B cell (primary cell): ENCODE data around the gene SHISA8. TPM values are rescaled to one million over a fixed set of nuclear protein-coding genes. Genes with fewer than 3 reads are reported as not detected.

Experiments used
- ATAC-seq: fragments of 200-7000 bp; cut with Tn5 transposase; one replicate; pipeline ENCODE4 v1.10.0; 2021; ENCODE audit warnings: low read depth, mild to moderate bottlenecking, moderate number of reproducible peaks, moderate library complexity
- CTCF ChIA-PET: fragments of 350-600 bp; sonication (Branson Sonifier 250); formaldehyde crosslinking; loops from one replicate; lab custom pipeline; 2021; ENCODE audit warnings: antibody characterized with exemption, inconsistent platforms; lab: Charles Lee
- POLR2A ChIA-PET: fragments of 350-600 bp; sonication (Branson Sonifier 250); formaldehyde crosslinking; loops from one replicate; lab custom pipeline; 2021; ENCODE audit warnings: antibody characterized with exemption; lab: Charles Lee
- DNase-seq: peaks from one replicate; pipeline ENCODE4 v3.0.0; 2013
- H2AFZ ChIP-seq: 2 replicates; pipeline ENCODE4 v1.6.1; 2012; ENCODE audit warnings: mild to moderate bottlenecking, low read depth, low read length; ENCODE audit not compliant: insufficient read depth, poor library complexity, severe bottlenecking
- H3K27ac ChIP-seq, 2 donors: 1 replicate in 1 of 2; 2 replicates in 1 of 2; pipeline ENCODE4 v1.5.1; 2012 to 2013; ENCODE audit warnings: low read length in 2 of 2, mild to moderate bottlenecking in 2 of 2, moderate library complexity in 1 of 2
- H3K27me3 ChIP-seq, 4 experiments: fragments of 200-600 bp in 1 of 4; sonication (generic) in 1 of 4; replicated peaks in 1 of 4; 1 replicate in 2 of 4; 2 replicates in 2 of 4; pipeline versions ENCODE4 v1.6.1 to v1.7.0; 2013 to 2016; ENCODE audit warnings: low read length in 3 of 4, mild to moderate bottlenecking in 2 of 4, mixed read lengths in 1 of 4, moderate library complexity in 1 of 4; ENCODE audit not compliant: insufficient read depth in 4 of 4, control insufficient read depth in 3 of 4; ENCODE audit errors: control extremely low read depth in 1 of 4
- H3K36me3 ChIP-seq, 2 experiments: replicated peaks in 1 of 2; 1 replicate in 1 of 2; 2 replicates in 1 of 2; pipeline versions ENCODE4 v1.6.1 to v1.7.1; 2013; ENCODE audit warnings: low read length in 1 of 2; ENCODE audit not compliant: insufficient read depth in 2 of 2, control insufficient read depth in 1 of 2; ENCODE audit errors: control extremely low read depth in 1 of 2, extremely low read depth in 1 of 2
- H3K4me1 ChIP-seq, 2 donors: fragments of 200-600 bp in 1 of 2; sonication (generic) in 1 of 2; 1 replicate in 1 of 2; 2 replicates in 1 of 2; pipeline versions ENCODE4 v1.5.1 to v1.6.1; 2013 to 2017; ENCODE audit warnings: low read length in 2 of 2; ENCODE audit not compliant: control insufficient read depth in 2 of 2, insufficient read depth in 2 of 2
- H3K4me2 ChIP-seq: replicated peaks from 2 replicates; pipeline ENCODE3; 2012; ENCODE audit warnings: mild to moderate bottlenecking, low read depth, low read length; ENCODE audit not compliant: poor library complexity, severe bottlenecking
- H3K4me3 ChIP-seq, 5 experiments: fragments of 200-600 bp in 1 of 5; sonication (generic) in 1 of 5; 1 replicate in 3 of 5; 2 replicates in 2 of 5; pipeline versions ENCODE4 v1.5.1 to v1.7.0; 2011 to 2016; ENCODE audit warnings: low read length in 4 of 5, mild to moderate bottlenecking in 4 of 5, low read depth in 2 of 5, control low read depth in 1 of 5, moderate library complexity in 1 of 5; ENCODE audit not compliant: insufficient read depth in 1 of 5; ENCODE audit errors: control extremely low read depth in 1 of 5, extremely low read depth in 1 of 5
- H3K79me2 ChIP-seq: fragments of 200-600 bp; sonication (generic); one replicate; pipeline ENCODE4 v1.6.0; 2016; ENCODE audit warnings: low read length; ENCODE audit not compliant: control insufficient read depth, insufficient read depth
- H3K9ac ChIP-seq: fragments of 200-600 bp; sonication (generic); 2 replicates; pipeline ENCODE4 v1.6.1; 2017; ENCODE audit warnings: mild to moderate bottlenecking, low read length, moderate library complexity
- H3K9me3 ChIP-seq, 3 donors: one replicate each; pipeline versions ENCODE4 v1.6.1 to v1.7.1; 2013; ENCODE audit warnings: low read length in 2 of 3; ENCODE audit not compliant: control insufficient read depth in 2 of 3, insufficient read depth in 1 of 3; ENCODE audit errors: control extremely low read depth in 1 of 3
- H4K20me1 ChIP-seq: 2 replicates; pipeline ENCODE4 v1.6.0; 2012; ENCODE audit warnings: mild to moderate bottlenecking, low read length; ENCODE audit not compliant: insufficient read depth, control insufficient read depth, poor library complexity, severe bottlenecking
- H3K27ac Mint-ChIP-seq: one replicate; pipeline ENCODE4 v1.8.0; 2021; ENCODE audit warnings: mixed read lengths
- H3K27me3 Mint-ChIP-seq: one replicate; pipeline ENCODE4 v1.8.0; 2021; ENCODE audit warnings: mixed read lengths
- H3K4me1 Mint-ChIP-seq: one replicate; pipeline ENCODE4 v1.8.0; 2021; ENCODE audit warnings: mixed read lengths
- H3K4me3 Mint-ChIP-seq: one replicate; pipeline ENCODE4 v1.8.0; 2021; ENCODE audit warnings: mixed read lengths
- H3K9me3 Mint-ChIP-seq: one replicate; pipeline ENCODE4 v1.8.0; 2022; ENCODE audit warnings: mixed read lengths; ENCODE audit not compliant: insufficient read depth
- EZH2 ChIP-seq: IDR thresholded peaks from 2 replicates; pipeline ENCODE4 v1.6.1; 2012; ENCODE audit warnings: borderline replicate concordance, low read depth, mild to moderate bottlenecking, moderate library complexity, low read length; ENCODE audit not compliant: insufficient read depth, poor library complexity, severe bottlenecking
- WGBS: methylation state at CpG from one replicate; pipeline ENCODE4 v1.1.5; 2013; ENCODE audit warnings: missing lambda C conversion rate; ENCODE audit not compliant: insufficient coverage; 5-methylcytosine and 5-hydroxymethylcytosine counted together
- intact Hi-C: fragments of 100-400 bp; cut with micrococcal nuclease; formaldehyde crosslinking; loops from one replicate; pipeline ENCODE4 v1.10.0; 2022
- polyA plus RNA-seq: library from polyadenylated mRNA; depleted of rRNA; stranded (reverse); fragments of >200 nt; gene quantifications from 2 replicates; pipeline ENCODE4 v1.2.3, GENCODE V29; 2012
- total RNA-seq, 2 donors: library from RNA; stranded (reverse); fragments of 120-200 nt in 1 of 2; gene quantifications; 1 replicate in 1 of 2; 2 replicates in 1 of 2; pipeline versions ENCODE4 v1.2.3 to v1.2.4, GENCODE V29; 2013 to 2022
- TF ChIP-seq, protein P1 (sequence below): fragments of 200-600 bp; IDR thresholded peaks from one replicate; pipeline ENCODE4 v1.8.0; 2022; ENCODE audit warnings: antibody characterized with exemption, mild to moderate bottlenecking

Gene SHISA8
- total and polyA plus RNA-seq, 2 donors (not counting 1 experiment from before 2014, with no cell fraction given) = 22.4 to 46.5 TPM

DNA sequence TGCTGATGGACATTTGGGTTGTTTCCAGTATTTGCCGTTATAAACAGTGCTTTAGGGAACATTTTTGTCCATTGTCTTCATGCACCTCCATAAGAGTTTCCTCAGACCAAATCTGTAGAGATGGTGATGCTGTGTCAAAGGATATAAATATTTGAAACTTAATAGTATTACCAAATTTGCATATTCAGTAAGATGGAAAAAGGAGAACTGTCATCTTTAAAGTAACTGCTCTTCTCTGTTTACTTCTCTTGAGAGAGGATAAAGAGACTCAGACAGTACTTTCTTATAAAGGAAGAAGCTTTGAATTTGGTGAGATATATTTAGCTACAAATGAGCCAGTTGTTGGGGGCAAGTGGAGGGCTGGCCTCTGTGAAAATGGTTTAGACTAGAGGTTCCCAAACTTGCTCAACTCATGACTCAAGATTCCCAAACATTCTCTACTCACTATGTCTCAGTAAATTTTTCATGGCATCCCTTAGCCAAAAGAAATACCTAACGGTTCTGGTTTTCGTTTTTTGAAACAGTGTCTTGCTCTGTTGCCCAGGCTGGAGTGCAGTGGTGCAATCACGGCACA is 26.2 kb downstream of the SHISA8 start:
- Mint-ChIP-seq H3K27me3 (no peaks in the 10 kb centered on the region), H3K9me3 (no peaks in the 10 kb centered on the region), H3K27ac (peak overlapping the region; percentile 90), H3K4me3 (peak overlapping the region; percentile 56), H3K4me1 (peaks cover 62% of the 10 kb centered on the region)
- H3K4me3 ChIP-seq = peak overlapping the region in 1 of 5 experiments; percentile 2
- H3K9me3 ChIP-seq = no peaks in the 10 kb centered on the region
- H3K4me2 ChIP-seq = peak overlapping the region; percentile 50
- POLR2A ChIA-PET = interaction anchor here (0.8 to 0.9 kb wide), 2 partner anchors 10 to 18 kb away, joined by 3 read pairs; no protein-coding TSS in a partner anchor
- CTCF ChIA-PET = interaction anchor here (0.9 to 2.9 kb wide), 3 partner anchors 31 to 191 kb away, joined by 3 to 11 read pairs (median 3); no protein-coding TSS in a partner anchor
- no peak for DNase-seq
- 39% methylated on average over 3 of the region's 4 CpGs for WGBS
- peaks cover 4 to 75% of the 10 kb centered on the region in 2 experiments for H3K36me3 ChIP-seq
- no peaks in the 10 kb centered on the region for H3K27me3 ChIP-seq
- no peak overlapping the region for H2AFZ ChIP-seq
- peaks cover 13% of the 10 kb centered on the region for H4K20me1 ChIP-seq
- TF ChIP-seq, protein P1, sequence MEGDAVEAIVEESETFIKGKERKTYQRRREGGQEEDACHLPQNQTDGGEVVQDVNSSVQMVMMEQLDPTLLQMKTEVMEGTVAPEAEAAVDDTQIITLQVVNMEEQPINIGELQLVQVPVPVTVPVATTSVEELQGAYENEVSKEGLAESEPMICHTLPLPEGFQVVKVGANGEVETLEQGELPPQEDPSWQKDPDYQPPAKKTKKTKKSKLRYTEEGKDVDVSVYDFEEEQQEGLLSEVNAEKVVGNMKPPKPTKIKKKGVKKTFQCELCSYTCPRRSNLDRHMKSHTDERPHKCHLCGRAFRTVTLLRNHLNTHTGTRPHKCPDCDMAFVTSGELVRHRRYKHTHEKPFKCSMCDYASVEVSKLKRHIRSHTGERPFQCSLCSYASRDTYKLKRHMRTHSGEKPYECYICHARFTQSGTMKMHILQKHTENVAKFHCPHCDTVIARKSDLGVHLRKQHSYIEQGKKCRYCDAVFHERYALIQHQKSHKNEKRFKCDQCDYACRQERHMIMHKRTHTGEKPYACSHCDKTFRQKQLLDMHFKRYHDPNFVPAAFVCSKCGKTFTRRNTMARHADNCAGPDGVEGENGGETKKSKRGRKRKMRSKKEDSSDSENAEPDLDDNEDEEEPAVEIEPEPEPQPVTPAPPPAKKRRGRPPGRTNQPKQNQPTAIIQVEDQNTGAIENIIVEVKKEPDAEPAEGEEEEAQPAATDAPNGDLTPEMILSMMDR = no peak
- no peak for TF ChIP-seq EZH2
- peak overlapping the region; percentile 56 to 71 for H3K27ac ChIP-seq
- intact Hi-C loops = loop anchor here (2.0 kb wide), 1 partner anchor 26 kb away; no protein-coding TSS in a partner anchor
- H3K9ac ChIP-seq = no peak overlapping the region
- H3K79me2 ChIP-seq = peaks cover 22% of the 10 kb centered on the region
- peaks cover 21 to 35% of the 10 kb centered on the region in 2 donors for H3K4me1 ChIP-seq
- peak; percentile 12 for ATAC-seq

DNA sequence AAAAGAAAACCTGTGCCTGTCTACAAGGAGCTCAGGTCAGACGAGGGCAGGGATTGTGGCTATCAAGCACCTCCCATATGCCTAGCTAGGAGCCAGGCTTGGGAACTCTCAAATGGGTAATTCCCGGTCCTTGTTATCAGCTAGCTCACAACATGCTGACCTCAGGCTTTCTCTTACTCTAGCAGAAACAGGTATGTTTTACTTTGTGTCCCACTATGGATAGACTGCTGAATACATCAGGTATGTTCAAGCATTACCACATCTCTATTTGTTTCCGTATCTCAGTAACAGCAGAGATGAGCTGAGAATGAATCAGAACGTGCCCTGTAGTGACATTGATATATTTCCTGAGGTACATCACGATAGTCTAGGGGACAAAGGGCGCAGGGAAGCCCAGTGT is 29.4 kb downstream of the SHISA8 start:
- Mint-ChIP-seq H3K4me1 (peaks cover 82% of the 10 kb centered on the region), H3K9me3 (no peaks in the 10 kb centered on the region), H3K27me3 (no peaks in the 10 kb centered on the region), H3K27ac (peak overlapping the region; percentile 93), H3K4me3 (no peak overlapping the region)
- no peak for DNase-seq
- H3K9me3 ChIP-seq = no peaks in the 10 kb centered on the region
- peaks cover 11% of the 10 kb centered on the region for H3K79me2 ChIP-seq
- CTCF ChIA-PET = interaction anchor here (1.5 to 3.4 kb wide), 2 partner anchors 28 to 54 kb away, joined by 4 to 13 read pairs; no protein-coding TSS in a partner anchor
- no peak overlapping the region for H2AFZ ChIP-seq
- H3K4me1 ChIP-seq = peaks cover 32 to 51% of the 10 kb centered on the region in 2 donors
- no peaks in the 10 kb centered on the region for H3K27me3 ChIP-seq
- POLR2A ChIA-PET = interaction anchor here (0.5 to 2.4 kb wide), 5 partner anchors 23 to 62 kb away, joined by 3 to 6 read pairs (median 4); partner anchors contain the start of gene SREBF2
- no peak overlapping the region for H3K9ac ChIP-seq
- WGBS = 100% methylated on average over 3 of the region's 6 CpGs
- TF ChIP-seq, protein P1 = no peak
- TF ChIP-seq EZH2 = no peak
- peaks cover 6 to 76% of the 10 kb centered on the region in 2 experiments for H3K36me3 ChIP-seq
- H4K20me1 ChIP-seq = no peaks in the 10 kb centered on the region
- ATAC-seq = no peak
- H3K4me2 ChIP-seq = no peak overlapping the region
- H3K4me3 ChIP-seq = no peak overlapping the region
- intact Hi-C loops = loop anchor here (2.0 kb wide), 1 partner anchor 53 kb away; the partner anchor contains the start of gene SREBF2
- peak overlapping the region in 1 of 2 donors; percentile 40 for H3K27ac ChIP-seq
